ENCODE results near the gene CDKAL1.

Gene CDKAL1

DNA sequence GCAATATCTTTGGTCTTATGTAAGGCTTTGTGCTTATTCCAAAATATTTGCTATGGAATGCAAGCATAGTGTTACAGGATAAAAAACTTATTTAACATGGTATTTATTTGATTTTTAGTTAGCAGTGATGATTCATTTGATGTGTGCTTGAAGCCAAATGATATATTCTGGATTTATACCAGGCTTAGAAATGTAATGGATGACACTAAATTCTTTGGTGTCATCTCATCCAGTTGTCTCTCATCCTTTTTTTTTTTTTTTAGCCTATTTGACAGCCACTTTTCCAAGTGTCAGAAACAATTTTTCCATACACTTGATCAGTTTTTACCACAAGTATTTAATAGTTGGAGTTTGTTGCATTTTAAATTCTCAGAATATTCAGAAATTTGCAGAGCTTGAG, 515.3 kb downstream of the CDKAL1 start:
- Histone ChIP-seq H3K23ac (ENCODE audit: low read depth, low read length, poor library complexity) (no peak overlapping the region), H2BK12ac (ENCODE audit: low read length) (no peak overlapping the region), H4K8ac (ENCODE audit: low read depth, low read length) (no peak overlapping the region), H2AFZ (ENCODE audit: low read length) (no peak overlapping the region), H4K91ac (ENCODE audit: low read depth, low read length, poor library complexity) (no peak overlapping the region), H3K4me1 (ENCODE audit: control insufficient read depth in 2 of 2, insufficient read depth in 1 of 2, low read depth in 1 of 2, low read length in 2 of 2) (peaks cover 1 to 2% of the 10 kb centered on the region in 2 donors), H2BK120ac (ENCODE audit: low read depth, low read length) (no peak overlapping the region), H3K27ac (replicated peaks; ENCODE audit: low read length) (no peak overlapping the region), H2AK5ac (ENCODE audit: low read depth, low read length) (no peak overlapping the region), H3K9ac (ENCODE audit: low read depth, low read length, poor library complexity) (no peak overlapping the region), H2BK5ac (ENCODE audit: low read length) (no peak overlapping the region), H3K27me3 (ENCODE audit: control insufficient read depth in 3 of 3, insufficient read depth in 3 of 3, low read depth in 1 of 3, low read length in 3 of 3) (no peaks in the 10 kb centered on the region), H3K18ac (ENCODE audit: low read length) (no peak overlapping the region), H3K36me3 (replicated peaks in 1 of 2; ENCODE audit: control insufficient read depth in 2 of 2, insufficient read depth in 2 of 2, low read length in 2 of 2) (no peaks in the 10 kb centered on the region), H2BK15ac (ENCODE audit: low read length) (no peak overlapping the region), H3K4me2 (ENCODE audit: insufficient read depth, low read length, poor library complexity, severe bottlenecking) (no peak overlapping the region), H3K79me1 (ENCODE audit: low read depth, low read length) (no peaks in the 10 kb centered on the region), H3K4me3 (ENCODE audit: low read length in 2 of 2) (no peak overlapping the region), H3K4ac (ENCODE audit: low read length) (no peak overlapping the region), H3K9me3 (replicated peaks in 1 of 2; ENCODE audit: control insufficient read depth in 2 of 2, insufficient read depth in 1 of 2, low read depth in 1 of 2, low read length in 2 of 2) (no peaks in the 10 kb centered on the region), H3K14ac (ENCODE audit: low read length) (no peak overlapping the region)
- DNase-seq (ENCODE audit: low spot score): no peak

- no peaks in the 10 kb centered on the region for H3K9me3 ChIP-seq (replicated peaks in 1 of 2; ENCODE audit: control insufficient read depth in 2 of 2, insufficient read depth in 1 of 2, low read depth in 1 of 2, low read length in 2 of 2)
- no peaks in the 10 kb centered on the region for H3K79me1 ChIP-seq (ENCODE audit: low read depth, low read length)
- H2BK12ac ChIP-seq (ENCODE audit: low read length): no peak overlapping the region
- no peak overlapping the region for H3K18ac ChIP-seq (ENCODE audit: low read length)
- H2BK120ac ChIP-seq (ENCODE audit: low read depth, low read length): no peak overlapping the region
- H2AFZ ChIP-seq (ENCODE audit: low read length): no peak overlapping the region
- no peak overlapping the region for H3K14ac ChIP-seq (ENCODE audit: low read length)
- no peak overlapping the region for H2BK5ac ChIP-seq (ENCODE audit: low read length)
- H2AK5ac ChIP-seq (ENCODE audit: low read depth, low read length): no peak overlapping the region
- H4K8ac ChIP-seq (ENCODE audit: low read depth, low read length): no peak overlapping the region
- H3K4me2 ChIP-seq (ENCODE audit: insufficient read depth, low read length, poor library complexity, severe bottlenecking): no peak overlapping the region
- no CpG with 5 or more reads among the region's 2 CpGs for WGBS, 2 donors (ENCODE audit: extremely low coverage in 2 of 2, insufficient read length in 2 of 2, insufficient replicate concordance in 1 of 2)
- no peak overlapping the region for H3K27ac ChIP-seq (replicated peaks; ENCODE audit: low read length)
- no peak overlapping the region for H3K4me3 ChIP-seq (ENCODE audit: low read length in 2 of 2)
- H4K91ac ChIP-seq (ENCODE audit: low read depth, low read length, poor library complexity): no peak overlapping the region
- no peak for DNase-seq (ENCODE audit: low spot score)
- no peaks in the 10 kb centered on the region for H3K36me3 ChIP-seq (replicated peaks in 1 of 2; ENCODE audit: control insufficient read depth in 2 of 2, insufficient read depth in 2 of 2, low read length in 2 of 2)
- H3K9ac ChIP-seq (ENCODE audit: low read depth, low read length, poor library complexity): no peak overlapping the region
- no peak overlapping the region for H2BK15ac ChIP-seq (ENCODE audit: low read length)
- H3K4ac ChIP-seq (ENCODE audit: low read length): no peak overlapping the region
- peaks cover 0 to 2% of the 10 kb centered on the region in 2 donors for H3K4me1 ChIP-seq (ENCODE audit: control insufficient read depth in 2 of 2, insufficient read depth in 1 of 2, low read depth in 1 of 2, low read length in 2 of 2)
- no peaks in the 10 kb centered on the region for H3K27me3 ChIP-seq (ENCODE audit: control insufficient read depth in 3 of 3, insufficient read depth in 3 of 3, low read depth in 1 of 3, low read length in 3 of 3)
- H3K23ac ChIP-seq (ENCODE audit: low read depth, low read length, poor library complexity): no peak overlapping the region
Measured at GRCh38 chr6:21050935-21051334, 516.7 kb downstream of the CDKAL1 start.

GRCh38 chr6:21051777-21052176, 517.5 kb downstream of the CDKAL1 start:
- no peak overlapping the region for H3K14ac ChIP-seq (ENCODE audit: low read length)
- no peak overlapping the region for H4K91ac ChIP-seq (ENCODE audit: low read depth, low read length, poor library complexity)
- no peak overlapping the region for H2BK15ac ChIP-seq (ENCODE audit: low read length)
- no peak overlapping the region for H4K8ac ChIP-seq (ENCODE audit: low read depth, low read length)
- H3K79me1 ChIP-seq (ENCODE audit: low read depth, low read length): no peaks in the 10 kb centered on the region
- no peaks in the 10 kb centered on the region for H3K27me3 ChIP-seq (ENCODE audit: control insufficient read depth in 3 of 3, insufficient read depth in 3 of 3, low read depth in 1 of 3, low read length in 3 of 3)
- H3K9me3 ChIP-seq (replicated peaks in 1 of 2; ENCODE audit: control insufficient read depth in 2 of 2, insufficient read depth in 1 of 2, low read depth in 1 of 2, low read length in 2 of 2): no peaks in the 10 kb centered on the region
- H2BK5ac ChIP-seq (ENCODE audit: low read length): no peak overlapping the region
- no peak overlapping the region for H2BK120ac ChIP-seq (ENCODE audit: low read depth, low read length)
- H3K18ac ChIP-seq (ENCODE audit: low read length): no peak overlapping the region
- no peak overlapping the region for H3K4me3 ChIP-seq (ENCODE audit: low read length in 2 of 2)
- H3K4me1 ChIP-seq (ENCODE audit: control insufficient read depth in 2 of 2, insufficient read depth in 1 of 2, low read depth in 1 of 2, low read length in 2 of 2): peaks cover 0 to 2% of the 10 kb centered on the region in 2 donors
- H3K4me2 ChIP-seq (ENCODE audit: insufficient read depth, low read length, poor library complexity, severe bottlenecking): no peak overlapping the region
- H3K9ac ChIP-seq (ENCODE audit: low read depth, low read length, poor library complexity): no peak overlapping the region
- H3K4ac ChIP-seq (ENCODE audit: low read length): no peak overlapping the region
- H3K27ac ChIP-seq (replicated peaks; ENCODE audit: low read length): no peak overlapping the region
- no peaks in the 10 kb centered on the region for H3K36me3 ChIP-seq (replicated peaks in 1 of 2; ENCODE audit: control insufficient read depth in 2 of 2, insufficient read depth in 2 of 2, low read length in 2 of 2)
- no peak overlapping the region for H2AFZ ChIP-seq (ENCODE audit: low read length)
- no peak for DNase-seq (ENCODE audit: low spot score)
- H2AK5ac ChIP-seq (ENCODE audit: low read depth, low read length): no peak overlapping the region
- no peak overlapping the region for H2BK12ac ChIP-seq (ENCODE audit: low read length)
- no peak overlapping the region for H3K23ac ChIP-seq (ENCODE audit: low read depth, low read length, poor library complexity)

- H3K14ac ChIP-seq (ENCODE audit: low read length): no peak overlapping the region
- no peak overlapping the region for H4K91ac ChIP-seq (ENCODE audit: low read depth, low read length, poor library complexity)
- H3K79me1 ChIP-seq (ENCODE audit: low read depth, low read length): no peaks in the 10 kb centered on the region
- H3K9ac ChIP-seq (ENCODE audit: low read depth, low read length, poor library complexity): no peak overlapping the region
- no peak overlapping the region for H2BK120ac ChIP-seq (ENCODE audit: low read depth, low read length)
- H2AK5ac ChIP-seq (ENCODE audit: low read depth, low read length): no peak overlapping the region
- H3K36me3 ChIP-seq (replicated peaks in 1 of 2; ENCODE audit: control insufficient read depth in 2 of 2, insufficient read depth in 2 of 2, low read length in 2 of 2): no peaks in the 10 kb centered on the region
- H3K9me3 ChIP-seq (replicated peaks in 1 of 2; ENCODE audit: control insufficient read depth in 2 of 2, insufficient read depth in 1 of 2, low read depth in 1 of 2, low read length in 2 of 2): peaks cover 0 to 5% of the 10 kb centered on the region in 2 donors
- no peak overlapping the region for H2BK5ac ChIP-seq (ENCODE audit: low read length)
- no peak overlapping the region for H3K4ac ChIP-seq (ENCODE audit: low read length)
- H3K4me3 ChIP-seq (ENCODE audit: low read length in 2 of 2): no peak overlapping the region
- no peak overlapping the region for H3K18ac ChIP-seq (ENCODE audit: low read length)
- H3K4me2 ChIP-seq (ENCODE audit: insufficient read depth, low read length, poor library complexity, severe bottlenecking): no peak overlapping the region
- H3K27ac ChIP-seq (replicated peaks; ENCODE audit: low read length): no peak overlapping the region
- no peak for DNase-seq (ENCODE audit: low spot score)
- H4K8ac ChIP-seq (ENCODE audit: low read depth, low read length): no peak overlapping the region
- no peak overlapping the region for H3K23ac ChIP-seq (ENCODE audit: low read depth, low read length, poor library complexity)
- no CpG with 5 or more reads among the region's 4 CpGs for WGBS, 2 donors (ENCODE audit: extremely low coverage in 2 of 2, insufficient read length in 2 of 2, insufficient replicate concordance in 1 of 2)
- H3K27me3 ChIP-seq (ENCODE audit: control insufficient read depth in 3 of 3, insufficient read depth in 3 of 3, low read depth in 1 of 3, low read length in 3 of 3): no peaks in the 10 kb centered on the region
- no peak overlapping the region for H2AFZ ChIP-seq (ENCODE audit: low read length)
- no peak overlapping the region for H2BK12ac ChIP-seq (ENCODE audit: low read length)
- H3K4me1 ChIP-seq (ENCODE audit: control insufficient read depth in 2 of 2, insufficient read depth in 1 of 2, low read depth in 1 of 2, low read length in 2 of 2): peaks cover 0 to 2% of the 10 kb centered on the region in 2 donors
- no peak overlapping the region for H2BK15ac ChIP-seq (ENCODE audit: low read length)
Measured at GRCh38 chr6:21053612-21054011, 519.4 kb downstream of the CDKAL1 start.

Measured in neuronal stem cell (in vitro differentiated cells).